ENCODE results near the gene LRRFIP1. TPM values are rescaled to one million over a fixed set of nuclear protein-coding genes. Genes with fewer than 3 reads are reported as not detected.
"Not testable (repeated sequence)": the region's sequence is repeated elsewhere in the genome, so short reads cannot be mapped to it uniquely, and the experiment has no call there.

Gene LRRFIP1
- total RNA-seq, 1 donor from 2014 or later = 40.7 TPM

DNA sequence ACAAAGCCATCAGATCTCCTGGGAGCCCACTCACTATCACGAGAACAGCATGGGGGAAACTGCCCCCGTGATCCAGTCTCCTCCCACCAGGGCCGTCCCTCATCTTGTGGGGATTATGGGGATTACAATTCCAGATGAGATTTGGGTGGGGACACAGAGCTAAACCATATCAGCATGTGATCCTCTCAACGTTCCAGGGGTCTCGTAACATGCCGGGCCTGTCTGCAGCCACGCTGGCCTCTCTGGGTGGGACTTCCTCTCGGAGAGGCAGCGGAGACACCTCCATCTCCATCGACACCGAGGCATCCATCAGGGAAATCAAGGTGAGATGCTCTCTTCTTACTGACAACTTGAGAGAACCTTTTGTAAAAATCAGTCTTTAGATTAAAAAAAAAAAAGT is 121.6 kb downstream of the LRRFIP1 start:
- H3K79me2 ChIP-seq (ENCODE audit: low read depth) = no peaks in the 10 kb centered on the region
- no peaks in the 10 kb centered on the region for H3K27me3 ChIP-seq
- no peaks in the 10 kb centered on the region for H3K9me3 Mint-ChIP-seq
- no peak overlapping the region for H3K9ac ChIP-seq
- no peaks in the 10 kb centered on the region for H3K36me3 ChIP-seq
- no peak overlapping the region for H3K27ac Mint-ChIP-seq
- no peak overlapping the region for H3K4me3 Mint-ChIP-seq
- H3K4me2 ChIP-seq = no peak overlapping the region
- no peaks in the 10 kb centered on the region for H3F3A ChIP-seq (ENCODE audit: low read depth)
- no peak overlapping the region for H2AFZ ChIP-seq (replicated peaks)
- peaks cover 3% of the 10 kb centered on the region for H3K27me3 Mint-ChIP-seq (ENCODE audit: insufficient read depth, low read depth)
- no peak overlapping the region for H3K27ac ChIP-seq
- no peak overlapping the region for H3K4me3 ChIP-seq
- no peaks in the 10 kb centered on the region for H3K9me3 ChIP-seq (ENCODE audit: low read depth)
- H4K20me1 ChIP-seq (ENCODE audit: low read depth) = peaks cover 5% of the 10 kb centered on the region
- H3K36me3 Mint-ChIP-seq = peaks cover 35% of the 10 kb centered on the region
- TF ChIP-seq, protein P1, sequence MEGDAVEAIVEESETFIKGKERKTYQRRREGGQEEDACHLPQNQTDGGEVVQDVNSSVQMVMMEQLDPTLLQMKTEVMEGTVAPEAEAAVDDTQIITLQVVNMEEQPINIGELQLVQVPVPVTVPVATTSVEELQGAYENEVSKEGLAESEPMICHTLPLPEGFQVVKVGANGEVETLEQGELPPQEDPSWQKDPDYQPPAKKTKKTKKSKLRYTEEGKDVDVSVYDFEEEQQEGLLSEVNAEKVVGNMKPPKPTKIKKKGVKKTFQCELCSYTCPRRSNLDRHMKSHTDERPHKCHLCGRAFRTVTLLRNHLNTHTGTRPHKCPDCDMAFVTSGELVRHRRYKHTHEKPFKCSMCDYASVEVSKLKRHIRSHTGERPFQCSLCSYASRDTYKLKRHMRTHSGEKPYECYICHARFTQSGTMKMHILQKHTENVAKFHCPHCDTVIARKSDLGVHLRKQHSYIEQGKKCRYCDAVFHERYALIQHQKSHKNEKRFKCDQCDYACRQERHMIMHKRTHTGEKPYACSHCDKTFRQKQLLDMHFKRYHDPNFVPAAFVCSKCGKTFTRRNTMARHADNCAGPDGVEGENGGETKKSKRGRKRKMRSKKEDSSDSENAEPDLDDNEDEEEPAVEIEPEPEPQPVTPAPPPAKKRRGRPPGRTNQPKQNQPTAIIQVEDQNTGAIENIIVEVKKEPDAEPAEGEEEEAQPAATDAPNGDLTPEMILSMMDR (IDR thresholded peaks at IDR 0.05) = no peak
- TF ChIP-seq EZH2 (IDR thresholded peaks at IDR 0.05) = no peak
- TF ChIP-seq EZH2phosphoT487 (IDR thresholded peaks at IDR 0.05) = no peak
- no peaks in the 10 kb centered on the region for H3K4me1 ChIP-seq
- no peak for DNase-seq (ENCODE audit: low spot score)
- H3K4me1 Mint-ChIP-seq = no peaks in the 10 kb centered on the region

GRCh38 chr2:237749961-237750360 is 122.6 kb downstream of the LRRFIP1 start:
- Histone ChIP-seq H3K79me2 (ENCODE audit: low read depth) (no peaks in the 10 kb centered on the region), H3K4me1 (no peaks in the 10 kb centered on the region), H3K27ac (no peak overlapping the region), H3K4me2 (no peak overlapping the region), H3K4me3 (no peak overlapping the region), H2AFZ (replicated peaks) (no peak overlapping the region), H3K36me3 (no peaks in the 10 kb centered on the region), H3K27me3 (no peaks in the 10 kb centered on the region), H3K9ac (no peak overlapping the region), H3K9me3 (ENCODE audit: low read depth) (no peaks in the 10 kb centered on the region), H3F3A (ENCODE audit: low read depth) (no peaks in the 10 kb centered on the region), H4K20me1 (ENCODE audit: low read depth) (no peaks in the 10 kb centered on the region)
- Mint-ChIP-seq H3K27ac (no peak overlapping the region), H3K9me3 (no peaks in the 10 kb centered on the region), H3K4me3 (no peak overlapping the region), H3K27me3 (ENCODE audit: insufficient read depth, low read depth) (peaks cover 3% of the 10 kb centered on the region), H3K4me1 (no peaks in the 10 kb centered on the region), H3K36me3 (peaks cover 38% of the 10 kb centered on the region)
- no peak for DNase-seq (ENCODE audit: low spot score)
- TF ChIP-seq EZH2phosphoT487 (IDR thresholded peaks at IDR 0.05) = no peak
- TF ChIP-seq EZH2 (IDR thresholded peaks at IDR 0.05) = no peak
- TF ChIP-seq, protein P1 (IDR thresholded peaks at IDR 0.05) = no peak

- H3K4me2 ChIP-seq; H3K9ac ChIP-seq; H3K27ac ChIP-seq; H3K36me3 ChIP-seq; H3K9me3 Mint-ChIP-seq; H3K4me3 ChIP-seq; DNase-seq (ENCODE audit: low spot score); H3K79me2 ChIP-seq (ENCODE audit: low read depth); H3F3A ChIP-seq (ENCODE audit: low read depth); H2AFZ ChIP-seq (replicated peaks); H3K9me3 ChIP-seq (ENCODE audit: low read depth); H3K4me1 ChIP-seq; H3K27ac Mint-ChIP-seq; H3K4me1 Mint-ChIP-seq; H3K4me3 Mint-ChIP-seq; H4K20me1 ChIP-seq (ENCODE audit: low read depth); H3K27me3 ChIP-seq; H3K27me3 Mint-ChIP-seq (ENCODE audit: insufficient read depth, low read depth): not testable (repeated sequence)
- peaks cover 38% of the 10 kb centered on the region for H3K36me3 Mint-ChIP-seq
These were observed 123.1 kb downstream of the LRRFIP1 start for GRCh38 chr2:237750441-237750840.

DNA sequence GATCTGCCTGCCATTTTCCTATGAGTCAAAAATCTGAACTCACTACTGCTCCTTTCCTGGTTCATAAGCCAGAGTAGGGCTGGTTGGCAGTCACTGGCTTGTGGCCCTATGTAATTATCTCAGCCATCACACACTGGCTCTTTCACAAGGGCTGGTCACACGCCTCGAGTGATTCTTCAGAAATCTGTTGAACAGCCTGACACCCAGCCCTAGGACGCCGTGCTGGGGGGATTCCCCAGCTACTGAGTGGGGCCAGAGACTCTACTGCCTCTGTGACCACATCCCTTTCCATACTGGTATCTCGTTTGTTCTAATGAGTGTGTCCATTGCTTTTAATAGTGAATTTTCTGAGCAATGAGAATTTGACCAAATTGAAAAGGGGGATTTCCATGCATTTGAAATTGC is 125.4 kb downstream of the LRRFIP1 start:
- Mint-ChIP-seq H3K4me1 (no peaks in the 10 kb centered on the region), H3K9me3 (no peaks in the 10 kb centered on the region), H3K27ac (no peak overlapping the region), H3K27me3 (ENCODE audit: insufficient read depth, low read depth) (no peaks in the 10 kb centered on the region), H3K4me3 (no peak overlapping the region), H3K36me3 (peaks cover 47% of the 10 kb centered on the region)
- Histone ChIP-seq H4K20me1 (ENCODE audit: low read depth) (no peaks in the 10 kb centered on the region), H3K4me1 (peaks cover 9% of the 10 kb centered on the region), H3F3A (ENCODE audit: low read depth) (no peaks in the 10 kb centered on the region), H3K27ac (no peak overlapping the region), H2AFZ (replicated peaks) (no peak overlapping the region), H3K9me3 (ENCODE audit: low read depth) (no peaks in the 10 kb centered on the region), H3K79me2 (ENCODE audit: low read depth) (no peaks in the 10 kb centered on the region), H3K27me3 (no peaks in the 10 kb centered on the region), H3K4me3 (no peak overlapping the region), H3K9ac (no peak overlapping the region), H3K4me2 (no peak overlapping the region), H3K36me3 (no peaks in the 10 kb centered on the region)
- no peak for DNase-seq (ENCODE audit: low spot score)
- TF ChIP-seq EZH2phosphoT487 (IDR thresholded peaks at IDR 0.05) (no peak), EZH2 (IDR thresholded peaks at IDR 0.05) (no peak)
- TF ChIP-seq, protein P1 (IDR thresholded peaks at IDR 0.05) = no peak

Data from neural progenitor cell (in vitro differentiated cells).